ENCODE results near the gene MCF2L2.

MCF2L2 gene

DNA sequence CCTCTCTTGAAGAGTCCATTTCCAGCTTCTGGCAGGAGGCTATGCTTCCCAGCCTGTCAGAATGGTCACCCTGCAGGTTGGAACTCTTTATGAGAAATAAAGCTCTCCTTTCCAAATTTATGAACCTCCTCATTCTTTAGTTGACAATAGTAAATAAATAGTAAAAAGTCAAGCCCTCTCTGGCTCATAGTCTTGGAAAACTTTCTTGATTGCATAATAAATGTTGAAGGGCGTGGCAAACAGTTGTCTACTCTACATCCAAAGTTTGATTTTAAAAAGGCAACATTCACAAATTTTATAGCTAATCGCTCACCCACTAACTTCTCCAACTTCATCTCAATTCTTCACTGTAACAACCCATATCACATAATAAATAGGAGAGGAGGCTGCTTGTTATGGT, 58.8 kb downstream of the MCF2L2 start:
- no peak for ATAC-seq
- DNase-seq: no peak

DNA sequence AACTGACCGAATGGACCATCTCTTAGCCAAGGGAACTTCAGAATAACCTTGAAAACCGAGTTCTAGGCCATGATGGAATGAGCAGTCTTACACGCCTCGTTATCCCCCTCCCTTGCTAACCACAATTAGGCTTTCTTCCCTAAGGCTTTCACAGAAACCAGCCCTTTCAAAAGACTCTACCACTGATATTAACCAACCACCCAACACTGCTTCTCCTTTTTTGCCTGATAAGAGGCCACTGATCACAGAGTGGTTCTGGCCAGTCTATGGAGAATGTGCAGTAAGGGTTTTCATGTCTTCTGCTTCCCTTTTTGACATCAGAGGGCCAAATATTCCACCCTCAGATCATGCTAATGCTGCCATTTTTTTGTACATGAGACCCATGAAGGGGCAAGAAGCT, 59.3 kb downstream of the MCF2L2 start:
- DNase-seq (no peak), ATAC-seq (no peak)

DNA sequence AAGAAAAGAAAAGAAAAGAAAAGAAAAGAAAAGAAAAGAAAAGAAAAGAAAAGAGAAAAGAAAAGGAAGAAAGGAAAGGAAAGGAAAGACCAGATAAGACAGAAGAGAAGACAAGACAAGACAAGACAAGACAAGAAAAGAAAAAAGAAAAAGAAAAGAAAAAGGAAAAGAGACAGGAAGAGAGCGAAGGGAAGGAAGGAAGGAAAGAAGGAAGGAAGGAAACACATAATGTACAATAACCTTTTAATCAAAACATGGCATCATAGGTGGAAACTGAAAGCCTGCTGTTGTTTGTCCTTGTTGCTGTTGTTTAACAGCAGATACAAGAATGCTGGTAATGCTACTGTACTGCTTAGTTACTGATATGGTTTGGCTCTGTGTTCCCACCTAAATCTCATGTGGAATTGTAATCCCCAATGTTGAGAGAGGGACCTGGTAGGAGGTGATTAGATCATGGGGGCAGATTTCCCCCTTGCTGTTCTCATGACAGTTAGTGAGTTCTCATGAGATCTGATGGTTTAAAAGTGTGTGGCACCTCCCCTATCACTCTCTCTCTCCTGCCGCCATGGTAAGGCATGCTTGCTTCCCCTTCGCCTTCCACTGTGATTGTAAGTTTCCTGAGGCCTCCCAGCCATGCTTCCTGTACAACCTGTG, 67.3 kb downstream of the MCF2L2 start:
- no peak for ATAC-seq

DNA sequence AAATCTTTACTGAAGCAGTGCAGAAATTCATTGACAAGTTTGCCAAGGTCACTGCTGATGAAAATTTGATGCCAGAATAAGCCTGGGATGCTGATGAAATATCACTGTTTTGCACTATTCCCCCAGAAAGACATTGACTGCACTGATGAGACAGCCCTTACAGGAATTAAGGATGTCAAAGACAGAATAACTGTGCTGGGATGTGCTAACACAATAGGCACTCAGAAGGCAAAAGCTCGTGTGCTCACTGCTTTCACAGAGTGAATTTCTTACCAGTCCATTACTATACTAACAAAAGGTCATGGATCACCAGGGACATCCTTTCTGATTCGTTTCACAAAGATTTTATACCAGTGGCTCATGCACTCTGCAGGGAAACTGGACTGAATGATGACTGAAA, 69.4 kb downstream of the MCF2L2 start:
- DNase-seq: no peak
- ATAC-seq: no peak

More for the DNA sequence above, 67.3 kb downstream of the MCF2L2 start:
- no peak for DNase-seq

DNA sequence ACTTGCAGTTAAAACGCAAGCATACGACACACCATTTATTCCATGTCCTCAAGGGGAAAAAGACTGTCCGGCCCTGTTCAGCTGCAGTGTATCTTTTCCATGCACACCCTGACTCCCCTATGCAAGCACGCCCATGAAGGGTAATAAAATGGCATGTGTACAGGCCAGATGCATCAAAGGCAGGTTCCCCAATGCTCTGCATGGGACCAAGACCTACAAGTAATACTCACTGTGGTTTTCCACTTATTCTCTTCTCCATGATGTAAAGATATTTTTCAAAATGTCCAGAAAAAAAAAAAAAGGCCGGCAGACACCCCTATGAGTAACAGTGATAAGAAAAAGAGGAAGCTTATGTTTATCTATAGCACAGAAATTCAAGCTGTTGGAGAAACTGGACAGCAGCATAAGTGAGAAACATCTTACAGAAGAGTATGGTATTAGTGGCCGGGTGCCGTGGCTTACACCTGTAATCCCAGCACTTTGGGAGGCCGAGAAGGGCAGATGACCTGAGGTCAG, 70.8 kb downstream of the MCF2L2 start:
- ATAC-seq: no peak
- DNase-seq: no peak

DNA sequence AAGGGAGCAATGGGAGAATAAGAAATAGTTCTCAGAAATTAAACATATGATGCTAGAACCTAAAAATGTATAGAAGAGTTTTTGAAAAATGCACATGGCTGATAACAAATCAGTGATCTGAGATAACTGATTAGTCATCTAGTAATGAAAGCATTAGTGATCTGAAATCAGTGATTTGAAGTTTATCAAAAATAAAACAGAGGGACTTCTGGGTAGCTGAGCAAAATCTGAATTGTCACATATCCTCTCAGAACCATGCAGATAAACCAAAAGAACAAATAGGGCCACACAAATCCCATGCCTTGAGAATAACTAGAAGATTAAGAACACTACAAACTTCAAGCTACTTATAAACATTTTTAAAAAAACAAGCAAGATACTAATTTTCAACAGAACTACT, 71.5 kb downstream of the MCF2L2 start:
- ATAC-seq (no peak), DNase-seq (no peak)

DNA sequence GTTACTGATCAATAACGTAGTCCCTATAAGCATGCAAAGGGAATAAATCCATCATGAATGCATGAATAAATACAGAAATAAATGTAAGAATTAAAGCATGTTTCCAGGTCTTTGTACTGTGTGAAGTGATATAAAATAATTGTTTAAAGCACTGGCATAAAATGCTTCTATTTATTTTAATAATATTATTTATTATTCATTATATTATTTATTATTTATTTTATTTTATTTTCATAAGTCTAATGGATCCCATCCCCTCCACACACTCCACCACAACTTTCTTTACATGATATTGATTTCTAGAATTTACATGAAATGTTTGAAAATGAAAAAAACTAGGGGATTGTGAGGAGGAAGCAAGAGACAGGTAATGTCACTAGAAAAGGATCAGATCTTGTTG, 73.5 kb downstream of the MCF2L2 start:
- ATAC-seq (no peak), DNase-seq (no peak)

DNA sequence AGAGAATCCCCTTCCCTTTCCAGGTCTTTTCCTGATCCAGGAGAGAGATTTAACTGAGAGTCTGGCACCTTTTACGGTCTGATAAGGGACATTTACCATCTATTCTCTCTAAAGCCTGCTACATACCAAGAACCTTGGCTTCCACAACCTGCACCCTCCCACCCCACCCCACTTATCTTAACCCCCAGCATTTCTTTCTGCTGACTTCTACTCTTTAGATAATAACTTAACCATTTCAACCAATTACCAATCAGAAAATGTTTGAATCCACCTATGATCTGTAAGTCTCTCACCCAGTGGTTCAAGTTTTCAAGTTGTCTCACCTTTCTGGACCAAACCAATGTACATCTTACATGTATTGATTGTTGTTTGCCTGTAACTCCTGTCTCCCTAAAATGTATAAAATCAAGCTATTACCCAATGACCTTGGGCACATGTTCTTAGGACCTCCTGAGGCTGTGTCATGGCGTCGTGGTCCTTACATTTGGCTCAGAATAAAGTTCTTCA, 74.0 kb downstream of the MCF2L2 start:
- DNase-seq (no peak), ATAC-seq (no peak)

DNA sequence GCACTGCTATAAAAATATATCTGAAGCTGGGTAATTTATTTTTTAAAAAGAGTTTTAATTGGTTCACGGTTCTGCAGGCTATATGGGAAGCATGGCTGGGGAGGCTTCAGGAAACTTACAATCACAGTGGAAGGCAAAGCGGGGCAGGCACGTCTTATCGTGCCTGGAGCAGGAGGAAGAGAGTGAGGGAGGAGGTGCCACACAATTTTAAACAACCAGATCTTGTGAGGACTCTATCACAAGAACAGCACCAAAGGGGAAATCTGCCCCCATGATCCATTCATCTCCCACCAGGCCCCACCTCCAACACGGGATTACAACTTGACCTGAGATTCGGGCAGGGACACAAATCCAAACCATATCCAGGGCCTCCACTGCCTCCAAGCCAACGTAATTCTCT, 75.0 kb downstream of the MCF2L2 start:
- no peak for DNase-seq
- ATAC-seq: no peak

DNA sequence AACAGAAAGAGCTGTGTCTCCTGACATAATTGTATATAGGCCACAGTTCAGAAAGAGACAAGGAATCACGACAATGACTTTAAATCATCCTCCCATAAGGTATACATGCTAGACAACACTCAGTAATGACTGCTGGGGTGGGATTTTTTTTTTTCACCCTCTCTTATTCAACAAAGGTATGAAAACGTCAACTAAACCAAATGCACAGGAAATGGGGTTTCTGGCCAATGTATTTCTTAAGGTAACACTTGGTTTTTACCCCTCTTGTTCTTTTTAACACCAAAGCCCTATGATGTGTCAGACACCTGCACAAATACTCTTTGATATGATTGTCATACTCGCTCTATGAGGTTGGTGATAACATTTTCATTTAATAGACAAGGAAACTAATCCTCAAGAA, 78.3 kb downstream of the MCF2L2 start:
- ATAC-seq (peak; percentile 77), DNase-seq (no peak)

DNA sequence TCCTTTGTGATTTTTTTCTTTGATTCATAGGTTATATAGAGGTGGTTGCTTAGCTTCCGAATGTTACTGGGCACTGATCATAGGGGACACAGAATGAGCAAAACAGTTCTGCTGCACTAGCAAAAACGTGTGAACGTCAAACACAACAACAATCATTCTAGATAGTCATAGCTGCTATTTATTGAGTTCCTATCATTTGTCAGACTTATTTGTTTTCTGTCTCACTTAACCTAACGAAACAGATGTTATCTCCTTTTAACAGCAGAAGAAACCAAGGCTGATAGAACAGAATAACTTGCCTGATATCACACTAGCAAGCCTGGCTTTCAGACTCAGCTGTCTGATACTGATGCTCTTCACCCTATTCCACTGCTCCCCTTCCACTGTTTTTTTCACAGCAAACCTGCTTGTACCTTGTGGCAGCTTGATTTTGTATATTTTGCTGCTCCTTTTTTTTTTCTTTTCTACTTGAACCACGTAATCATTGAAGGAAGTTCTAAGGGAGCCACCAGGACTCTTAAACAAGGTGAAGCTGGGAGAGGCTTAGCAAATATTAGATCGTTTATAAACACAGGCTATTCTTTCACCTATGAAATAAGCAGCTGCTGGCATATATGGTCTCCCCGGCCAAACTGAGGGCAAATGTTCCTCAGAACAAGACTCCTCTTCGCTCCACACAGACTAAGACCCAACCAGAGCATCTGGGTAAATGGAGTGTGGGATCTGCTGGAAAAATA, 78.8 kb downstream of the MCF2L2 start:
- DNase-seq (no peak), ATAC-seq (no peak)

DNA sequence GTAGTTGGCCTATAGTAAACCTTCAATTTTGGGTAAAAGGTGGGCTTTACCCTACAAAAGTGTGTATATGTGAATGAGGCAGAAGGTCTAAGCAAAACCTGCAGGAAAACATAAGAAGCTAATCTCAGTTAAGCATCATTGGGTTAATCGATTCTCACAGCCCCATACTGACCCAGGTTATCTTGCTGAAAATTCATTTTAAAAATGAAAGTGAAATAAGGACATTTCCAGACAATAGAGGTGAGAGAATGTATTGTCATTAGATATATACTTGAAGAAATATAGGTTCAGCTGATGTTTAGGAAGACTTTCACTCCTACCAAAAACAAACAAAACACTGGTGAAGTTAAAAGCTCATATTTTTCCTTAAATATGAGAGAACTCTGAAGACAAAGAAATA, 85.6 kb downstream of the MCF2L2 start:
- no peak for ATAC-seq
- DNase-seq: no peak

DNA sequence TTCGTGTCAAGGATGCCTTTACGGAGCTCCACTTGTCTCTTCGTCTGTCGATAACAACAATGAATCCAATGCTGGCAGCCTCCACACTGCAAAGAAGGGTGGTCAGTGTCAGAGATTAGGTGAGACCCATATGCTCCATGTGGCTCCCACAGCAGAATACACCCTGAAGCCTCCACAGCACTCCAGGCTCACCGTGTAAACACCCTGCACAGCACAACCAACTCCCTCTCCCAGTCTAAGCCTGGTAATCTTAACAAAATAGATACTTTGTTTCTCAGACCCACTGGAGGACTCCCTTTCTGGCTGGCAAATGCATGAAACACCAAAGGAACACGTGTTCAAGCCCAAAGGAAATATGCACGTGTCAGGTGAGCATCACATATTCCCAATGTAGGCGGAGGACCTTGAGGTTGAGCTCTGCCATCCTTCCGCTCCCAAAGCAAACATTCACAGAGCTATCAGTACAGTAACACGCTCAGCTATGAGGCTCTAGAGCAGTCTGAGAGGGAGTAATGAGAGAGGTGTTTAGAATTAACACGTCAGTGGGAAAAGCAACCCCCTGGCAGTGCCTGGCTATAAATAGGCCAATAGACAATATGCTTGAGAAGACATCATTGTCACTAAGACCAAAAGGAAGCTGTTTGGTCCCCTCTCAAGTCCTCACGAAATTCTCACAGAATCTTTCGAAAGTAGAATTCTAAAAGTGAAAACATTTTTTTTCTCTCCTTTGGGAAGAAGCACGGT, 86.7 kb downstream of the MCF2L2 start:
- DNase-seq (no peak), ATAC-seq (no peak)

DNA sequence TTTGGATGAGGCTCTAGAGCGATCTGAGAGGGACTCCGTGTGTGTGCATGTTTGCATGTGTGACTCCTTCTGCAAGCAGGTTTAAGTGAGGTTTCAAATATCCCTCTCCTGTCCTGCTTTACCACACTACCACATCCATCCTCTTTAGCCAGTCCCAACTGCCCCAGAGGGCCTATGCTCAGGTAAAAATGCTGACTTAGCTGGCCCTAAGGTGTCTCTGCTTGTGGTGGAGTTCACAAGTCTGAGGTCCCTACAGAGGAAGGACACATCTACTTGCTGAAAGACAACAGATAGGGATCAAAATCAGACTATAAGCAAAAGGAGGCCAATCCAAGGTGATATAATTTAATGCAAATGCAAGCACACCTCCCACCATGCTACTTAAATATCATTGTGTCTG, 88.2 kb downstream of the MCF2L2 start:
- no peak for DNase-seq
- no peak for ATAC-seq

DNA sequence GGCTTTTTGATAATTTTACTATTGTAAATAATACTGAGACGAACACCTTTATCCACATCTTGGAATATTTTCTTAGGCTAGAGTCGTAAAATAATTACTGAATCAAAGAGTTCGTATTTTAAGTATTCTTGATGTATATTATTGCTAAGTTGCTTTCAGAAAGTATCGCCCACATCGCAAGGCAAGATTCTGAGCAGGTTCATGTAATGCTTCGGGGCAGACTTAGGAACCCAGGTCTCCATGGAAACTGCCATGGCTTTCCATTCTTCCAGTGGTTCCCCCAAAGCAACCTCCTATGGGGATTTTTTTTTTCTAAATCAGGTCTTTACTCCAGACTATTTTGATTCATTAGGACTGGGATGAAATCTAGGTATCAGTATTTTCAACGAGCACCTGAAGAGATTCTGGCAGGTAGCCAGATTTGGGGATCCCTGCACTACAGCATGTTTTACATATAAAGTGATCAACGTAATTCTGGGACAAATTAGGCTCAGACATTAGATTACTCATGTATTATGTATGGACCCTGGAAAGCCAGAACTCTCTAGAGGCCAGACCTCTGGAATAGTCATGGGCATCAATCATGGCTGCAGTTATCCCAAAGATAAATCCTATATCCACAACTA, 88.8 kb downstream of the MCF2L2 start:
- DNase-seq (no peak), ATAC-seq (no peak)

DNA sequence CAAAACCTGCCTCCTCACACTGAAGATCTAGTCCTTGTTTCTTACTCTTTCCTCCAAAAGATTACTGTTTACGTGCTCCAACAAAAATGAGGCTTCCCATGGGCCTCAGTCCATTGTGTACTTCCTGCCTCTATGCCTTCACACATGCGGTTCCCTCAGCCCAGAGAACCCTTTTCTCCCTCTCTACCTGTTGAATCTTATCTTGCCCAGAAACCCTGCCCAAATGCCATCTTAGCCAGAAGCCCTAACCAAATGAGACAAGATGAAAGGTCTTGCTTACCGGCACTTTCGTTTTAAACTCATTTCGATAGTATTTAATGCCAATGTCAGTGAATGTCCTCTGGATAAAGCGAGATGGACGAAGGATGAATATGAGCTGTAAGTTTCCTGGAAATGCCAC, 89.9 kb downstream of the MCF2L2 start:
- DNase-seq (no peak), ATAC-seq (no peak)

DNA sequence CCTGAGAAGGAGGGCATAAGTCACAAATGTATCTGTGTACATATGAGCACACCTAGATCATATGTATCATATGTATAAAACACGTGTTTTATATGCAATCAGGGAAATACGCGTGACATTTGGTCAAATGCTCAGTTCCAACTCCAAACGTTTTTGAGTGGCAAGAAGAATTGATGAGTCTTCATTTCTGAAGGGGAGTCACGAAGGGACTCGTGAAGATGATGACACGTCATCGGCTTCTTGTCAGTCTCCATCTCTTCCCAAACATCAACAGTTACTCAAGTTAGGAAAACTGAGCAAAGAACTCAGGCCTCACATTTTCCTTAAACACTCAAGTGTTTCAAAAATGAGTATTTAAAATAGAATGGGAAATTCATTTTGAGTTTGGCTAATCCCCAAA, 95.9 kb downstream of the MCF2L2 start:
- DNase-seq: no peak
- ATAC-seq: no peak

DNA sequence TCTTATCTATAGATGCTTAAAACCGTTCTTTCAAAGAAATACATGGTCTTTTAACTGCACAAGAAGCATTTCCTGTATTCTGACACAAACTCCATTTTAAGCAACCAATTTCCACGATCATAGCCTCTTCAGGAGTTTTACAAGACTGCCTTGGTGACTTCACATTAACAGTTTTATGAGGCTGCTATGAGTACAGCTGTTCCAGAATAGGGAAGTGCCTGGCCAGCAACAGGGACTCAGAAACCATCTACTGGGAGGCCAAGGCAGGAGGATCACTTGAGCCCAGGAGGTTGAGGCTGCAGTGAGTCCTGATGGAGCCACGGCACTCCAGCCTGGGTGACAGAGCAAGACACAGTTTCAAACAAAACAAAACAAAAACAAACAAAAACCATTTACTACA, 96.9 kb downstream of the MCF2L2 start:
- ATAC-seq (no peak), DNase-seq (no peak)

DNA sequence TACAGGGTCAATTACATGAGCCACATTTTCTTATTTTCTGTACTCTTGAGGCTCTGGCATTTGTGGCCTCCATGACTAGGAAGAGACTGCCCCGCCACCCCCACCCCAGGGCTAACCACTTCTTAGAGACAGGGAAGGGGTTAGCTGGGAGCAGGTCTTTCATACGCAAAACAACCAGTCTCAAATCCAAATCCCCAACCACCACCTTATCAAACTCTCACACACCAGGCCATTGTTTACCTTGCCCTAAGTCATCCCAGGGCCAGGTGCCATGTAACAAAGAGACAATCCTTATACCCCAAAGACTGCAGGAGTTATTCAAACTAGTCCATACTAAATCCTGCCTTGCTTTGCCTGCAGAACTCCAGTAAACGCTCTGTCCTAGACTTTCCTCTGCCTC, 97.5 kb downstream of the MCF2L2 start:
- ATAC-seq: no peak
- DNase-seq: no peak

DNA sequence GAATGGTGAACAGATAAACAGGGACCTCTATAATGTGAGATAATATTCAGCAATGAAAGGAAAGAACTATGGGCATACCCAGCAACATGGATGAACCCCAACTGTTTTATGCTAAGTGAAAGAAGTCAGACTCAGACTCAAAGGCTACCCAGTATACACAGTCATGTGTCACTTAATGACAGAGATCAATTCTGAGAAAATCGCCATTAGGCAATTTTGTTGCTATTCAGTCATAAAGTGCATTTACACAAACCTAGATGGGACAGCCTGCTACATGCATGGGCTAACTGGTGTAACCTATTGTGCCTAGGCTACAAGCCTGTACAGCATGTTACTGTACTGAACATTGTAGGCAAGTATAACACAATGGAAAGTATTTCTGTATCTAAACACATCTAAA, 98.9 kb downstream of the MCF2L2 start:
- no peak for DNase-seq
- ATAC-seq: no peak

DNA sequence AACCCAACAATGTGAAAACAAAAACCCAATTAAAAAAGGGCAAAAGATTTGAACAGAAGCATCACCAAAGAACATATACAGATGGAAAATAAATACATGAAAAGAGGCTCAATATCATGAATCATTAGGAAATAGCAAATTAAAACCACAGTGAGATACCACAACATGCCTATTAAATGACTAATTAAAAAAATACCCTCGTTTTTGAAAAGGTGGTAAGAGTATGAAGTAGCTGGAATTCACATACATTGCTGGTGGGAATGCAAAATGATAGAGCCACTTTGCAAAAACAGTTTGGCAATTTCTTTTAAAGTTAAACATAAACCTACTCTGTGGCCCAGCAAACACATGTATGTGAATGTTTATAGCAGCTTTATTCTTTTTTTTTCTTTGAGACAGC, 99.6 kb downstream of the MCF2L2 start:
- ATAC-seq (no peak), DNase-seq (no peak)

DNA sequence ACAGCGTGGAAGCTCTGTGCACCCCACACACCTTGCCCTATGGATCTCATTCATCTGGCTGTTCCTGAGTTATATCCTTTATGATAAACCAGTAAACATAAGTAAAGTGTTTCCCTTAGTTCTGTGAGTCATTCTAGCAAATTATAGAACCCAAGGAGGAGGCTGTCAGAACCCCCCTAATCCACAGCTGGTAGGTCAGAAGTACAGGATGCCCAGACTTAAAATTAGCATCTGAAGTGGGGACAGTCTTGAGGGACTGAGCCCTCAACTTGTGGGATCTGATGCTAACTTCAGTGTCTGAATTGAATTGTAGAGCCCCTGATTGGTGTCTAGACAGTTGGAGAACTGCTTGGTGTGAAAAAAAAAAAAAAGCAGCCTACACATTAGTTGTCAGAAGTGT, 100.3 kb downstream of the MCF2L2 start:
- DNase-seq: no peak
- ATAC-seq: no peak

DNA sequence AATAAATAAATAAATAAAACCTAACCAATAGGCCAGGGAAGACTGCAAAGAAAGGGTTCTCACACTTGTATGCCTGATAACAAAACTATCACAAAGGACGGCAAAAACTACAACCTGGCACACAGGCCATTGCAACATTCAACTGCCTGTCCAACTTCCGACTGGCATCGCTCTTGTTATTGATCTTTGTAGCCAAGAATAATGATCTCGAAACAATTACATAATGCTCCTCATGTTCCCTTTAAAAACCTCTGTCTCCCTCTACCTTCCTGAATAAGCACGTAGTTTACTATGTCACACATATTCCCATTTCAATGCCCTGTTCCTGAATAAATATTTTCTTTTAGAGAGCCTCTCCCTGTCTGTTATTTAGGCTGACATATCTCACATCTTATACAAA, 101.1 kb downstream of the MCF2L2 start:
- DNase-seq: no peak
- ATAC-seq: no peak
